Psoas muscle (tissue), 8 donors: ENCODE measurements around the gene CHAF1A. TPM values are rescaled to one million over a fixed set of nuclear protein-coding genes. Genes with fewer than 3 reads are reported as not detected.

Experiments
- ATAC-seq, 4 donors: fragments of 200-7000 bp; cut with Tn5 transposase; one replicate each; pipeline ENCODE4 v1.9.1; 2020; ENCODE audit warnings: moderate library complexity in 3 of 4, mild to moderate bottlenecking in 2 of 4
- DNase-seq, 2 donors: peaks; one replicate each; pipeline ENCODE4 v3.0.0-alpha.2; 2020
- H3K27ac ChIP-seq: fragments of 200-600 bp; one replicate; pipeline ENCODE4 v1.8.0; 2022
- H3K27me3 ChIP-seq, 3 donors: fragments of 200-600 bp in 1 of 3; one replicate each; pipeline versions ENCODE4 v1.6.1 to v1.8.0; 2013 to 2022; ENCODE audit warnings: low read length in 2 of 3, mild to moderate bottlenecking in 2 of 3, moderate library complexity in 1 of 3; ENCODE audit not compliant: insufficient read depth in 3 of 3
- H3K36me3 ChIP-seq, 2 donors: fragments of 200-600 bp in 1 of 2; one replicate each; pipeline versions ENCODE4 v1.6.1 to v1.8.0; 2013 to 2022; ENCODE audit warnings: low read depth in 1 of 2, mild to moderate bottlenecking in 1 of 2, moderate library complexity in 1 of 2; ENCODE audit not compliant: insufficient read depth in 1 of 2
- H3K4me1 ChIP-seq: fragments of 200-600 bp; one replicate; pipeline ENCODE4 v1.8.0; 2022
- H3K4me3 ChIP-seq: fragments of 200-600 bp; one replicate; pipeline ENCODE4 v1.8.0; 2022; ENCODE audit warnings: mild to moderate bottlenecking
- H3K9me3 ChIP-seq: fragments of 200-600 bp; one replicate; pipeline ENCODE4 v1.8.0; 2022
- WGBS, 3 donors: extraction: QIAGEN DNeasy Blood & Tissue Kit; methylation state at CpG; one replicate each; pipeline versions ENCODE4 v1.1.6 to v1.1.7; 2013; 5-methylcytosine and 5-hydroxymethylcytosine counted together
- intact Hi-C, 2 donors: fragments of 100-400 bp; cut with DNase I; formaldehyde crosslinking; loops; one replicate each; pipeline versions ENCODE4 v1.11.0 to v1.14.2; 2022
- polyA plus RNA-seq, 3 donors: library from polyadenylated mRNA; stranded (reverse); fragments of 200-250 nt; gene quantifications; one replicate each; pipeline ENCODE4 v1.2.3, GENCODE V29; 2013
- total RNA-seq, 4 donors: library from RNA; stranded (reverse); fragmentation: NEBNext Ultra II Directional in 2 of 4; extraction: Animal tissue kit (Norgen Biotek cat#: 25700) in 2 of 4; gene quantifications; one replicate each; pipeline versions ENCODE4 v1.2.1 to v1.2.4, GENCODE V29; 2021 to 2023
- TF ChIP-seq, protein P1 (sequence below): fragments of 200-600 bp; IDR thresholded peaks from one replicate; pipeline ENCODE4 v1.8.0; 2022; ENCODE audit warnings: antibody characterized with exemption
- donor health status: healthy with polysubstance abuse.
- donor health status: DM: no; HTN: no; CAD: no; lungs with moderate emphysema.
- donor health status: Bipolar disorder and iron deficiency.
- donor health status: healthy.
- donor health status: DM: yes; HTN: yes; CAD: no.
- donor health status: DM: no; HTN: no; CAD: no.
- donor health status: DM: no; HTN: no; CAD: no.
- donor health status: DM: yes; HTN: yes; CAD: no.

CHAF1A gene
- total and polyA plus RNA-seq, 7 donors = 5.6 to 12.8 (median 7.5) TPM

DNA sequence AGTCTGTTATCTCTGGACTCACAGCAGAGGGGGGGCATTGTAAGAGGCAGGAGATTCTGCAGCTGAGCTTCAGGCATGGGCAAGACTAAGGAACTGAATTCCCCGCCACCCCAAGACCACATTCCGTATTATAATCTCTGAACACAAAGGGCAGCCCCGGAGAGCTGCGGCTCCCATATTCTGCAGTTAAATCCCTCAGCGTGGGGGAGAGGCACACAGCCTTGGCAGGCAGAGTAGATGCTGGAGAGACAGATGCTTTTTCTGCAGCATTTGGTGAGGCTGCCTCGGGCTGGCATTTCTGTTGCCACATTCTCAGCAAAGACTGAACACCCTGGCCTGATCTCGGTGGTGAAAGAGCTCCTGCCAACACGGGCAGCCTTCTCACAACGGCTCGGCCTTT is 12.9 kb downstream of the CHAF1A start:
- TF ChIP-seq, protein P1, sequence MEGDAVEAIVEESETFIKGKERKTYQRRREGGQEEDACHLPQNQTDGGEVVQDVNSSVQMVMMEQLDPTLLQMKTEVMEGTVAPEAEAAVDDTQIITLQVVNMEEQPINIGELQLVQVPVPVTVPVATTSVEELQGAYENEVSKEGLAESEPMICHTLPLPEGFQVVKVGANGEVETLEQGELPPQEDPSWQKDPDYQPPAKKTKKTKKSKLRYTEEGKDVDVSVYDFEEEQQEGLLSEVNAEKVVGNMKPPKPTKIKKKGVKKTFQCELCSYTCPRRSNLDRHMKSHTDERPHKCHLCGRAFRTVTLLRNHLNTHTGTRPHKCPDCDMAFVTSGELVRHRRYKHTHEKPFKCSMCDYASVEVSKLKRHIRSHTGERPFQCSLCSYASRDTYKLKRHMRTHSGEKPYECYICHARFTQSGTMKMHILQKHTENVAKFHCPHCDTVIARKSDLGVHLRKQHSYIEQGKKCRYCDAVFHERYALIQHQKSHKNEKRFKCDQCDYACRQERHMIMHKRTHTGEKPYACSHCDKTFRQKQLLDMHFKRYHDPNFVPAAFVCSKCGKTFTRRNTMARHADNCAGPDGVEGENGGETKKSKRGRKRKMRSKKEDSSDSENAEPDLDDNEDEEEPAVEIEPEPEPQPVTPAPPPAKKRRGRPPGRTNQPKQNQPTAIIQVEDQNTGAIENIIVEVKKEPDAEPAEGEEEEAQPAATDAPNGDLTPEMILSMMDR = no peak
- Histone ChIP-seq H3K36me3 (peaks cover 0 to 18% of the 10 kb centered on the region in 2 donors), H3K27ac (no peak overlapping the region), H3K9me3 (no peaks in the 10 kb centered on the region), H3K4me3 (no peak overlapping the region), H3K4me1 (peaks cover 10% of the 10 kb centered on the region), H3K27me3 (no peaks in the 10 kb centered on the region)
- ATAC-seq (no peak), DNase-seq (no peak)
- WGBS, 3 donors = 42 to 56% (median 44%) methylated on average over 10 of the region's 10 CpGs
- intact Hi-C loops = loop anchor here in 1 of 2 donors (10.0 kb wide), 1 partner anchor 141 kb away; the partner anchor contains the start of gene SHD

DNA sequence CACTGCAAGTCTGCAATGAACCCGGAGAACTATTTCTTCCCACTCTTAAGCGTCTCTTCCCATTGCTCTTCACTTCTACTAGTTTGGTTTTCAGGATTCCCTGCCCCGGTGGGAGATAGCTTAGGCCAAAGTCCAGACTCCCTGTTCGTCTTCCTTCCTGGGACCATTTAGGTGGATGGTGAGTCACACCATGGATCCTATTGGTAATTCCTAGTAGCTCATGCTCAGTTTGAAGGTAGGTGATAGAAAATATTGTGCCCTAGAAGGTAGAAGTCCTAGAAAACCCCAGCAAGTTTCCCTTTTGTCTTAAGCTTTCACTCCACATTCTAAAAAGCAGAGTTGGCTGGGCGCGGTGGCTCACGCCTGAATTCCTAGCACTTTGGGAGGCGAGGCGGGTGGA is 13.8 kb downstream of the CHAF1A start:
- WGBS, 3 donors = 91 to 95% (median 92%) methylated on average over 9 of the region's 9 CpGs
- intact Hi-C loops = loop anchor here in 1 of 2 donors (10.0 kb wide), 1 partner anchor 141 kb away; the partner anchor contains the start of gene SHD
- H3K4me1 ChIP-seq = peaks cover 10% of the 10 kb centered on the region
- H3K4me3 ChIP-seq = no peak overlapping the region
- DNase-seq (no peak), ATAC-seq (no peak)
- no peaks in the 10 kb centered on the region for H3K27me3 ChIP-seq
- no peak overlapping the region for H3K27ac ChIP-seq
- peaks cover 0 to 13% of the 10 kb centered on the region in 2 donors for H3K36me3 ChIP-seq
- H3K9me3 ChIP-seq = no peaks in the 10 kb centered on the region
- TF ChIP-seq, protein P1 = no peak

DNA sequence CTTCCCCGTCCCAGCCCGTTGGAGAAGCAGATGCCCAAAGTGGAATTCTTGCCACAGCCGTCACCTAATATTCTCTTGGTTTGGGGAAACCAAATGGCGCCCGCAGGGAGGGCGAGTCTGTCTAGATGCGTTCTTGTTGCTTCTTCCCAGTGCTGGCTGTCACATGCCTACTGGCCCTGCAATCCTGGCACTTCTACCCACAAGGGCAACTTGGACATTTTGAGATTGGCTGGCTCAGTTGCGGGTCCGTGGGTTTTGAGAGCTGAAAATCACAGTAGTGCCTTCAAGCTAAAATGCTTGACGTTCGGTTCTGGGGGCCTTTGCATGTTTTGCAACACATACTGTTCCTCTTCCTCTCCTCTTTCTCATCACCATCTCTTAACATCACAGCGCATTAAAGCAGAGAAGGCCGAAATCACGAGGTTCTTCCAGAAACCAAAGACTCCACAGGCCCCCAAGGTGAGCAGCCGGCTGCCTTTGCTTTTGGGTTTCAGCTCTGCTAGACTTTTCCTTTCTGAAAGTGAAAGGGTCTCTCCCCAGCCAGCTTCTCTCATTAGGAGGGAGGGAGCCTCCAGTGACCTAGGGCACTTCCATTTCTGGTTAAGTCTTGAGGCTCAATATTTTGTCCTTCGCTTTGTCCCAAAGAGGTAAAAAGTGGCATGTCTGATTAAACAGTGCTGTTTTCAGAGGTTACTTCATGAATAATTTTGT is 21.1 kb downstream of the CHAF1A start:
- Histone ChIP-seq H3K4me3 (no peak overlapping the region), H3K27ac (no peak overlapping the region), H3K4me1 (no peaks in the 10 kb centered on the region), H3K27me3 (no peaks in the 10 kb centered on the region), H3K9me3 (no peaks in the 10 kb centered on the region), H3K36me3 (peaks cover 0 to 32% of the 10 kb centered on the region in 2 donors)
- WGBS, 3 donors = 92 to 95% (median 93%) methylated on average over 16 of the region's 16 CpGs
- intact Hi-C loops = no loop called here
- TF ChIP-seq, protein P1 = no peak
- ATAC-seq = no peak
- DNase-seq = no peak

DNA sequence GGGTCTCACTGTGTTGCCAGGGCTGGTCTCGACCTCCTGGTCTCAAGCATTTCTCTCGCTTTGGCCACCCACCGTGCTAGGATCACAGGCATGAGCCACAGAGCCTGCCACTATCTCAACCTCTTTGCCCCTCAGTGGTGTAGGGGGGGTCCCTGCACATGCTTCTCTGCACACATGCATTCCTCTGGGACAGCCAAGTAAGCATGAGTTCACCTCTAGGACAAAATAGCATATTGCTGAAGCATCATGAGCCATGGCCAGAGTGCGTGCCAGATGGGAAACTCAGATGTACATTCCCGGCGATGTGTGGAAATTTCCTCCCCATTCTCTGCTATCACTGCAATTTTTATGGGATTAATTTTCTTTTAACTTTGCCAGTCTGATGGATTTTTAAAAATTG is 23.1 kb downstream of the CHAF1A start:
- no peak for ATAC-seq
- WGBS, 3 donors = 87 to 93% (median 92%) methylated on average over 6 of the region's 6 CpGs
- intact Hi-C loops = no loop called here
- no peak for DNase-seq
- Histone ChIP-seq H3K4me3 (no peak overlapping the region), H3K9me3 (no peaks in the 10 kb centered on the region), H3K36me3 (peaks cover 0 to 42% of the 10 kb centered on the region in 2 donors), H3K27ac (no peak overlapping the region), H3K4me1 (no peaks in the 10 kb centered on the region), H3K27me3 (no peaks in the 10 kb centered on the region)
- TF ChIP-seq, protein P1 = no peak
